A549 (cell line): ENCODE data around the gene STOML2. TPM values are rescaled to one million over a fixed set of nuclear protein-coding genes. Genes with fewer than 3 reads are reported as not detected.

Experiments used
- ATAC-seq, 2 experiments: fragments of 200-7000 bp in 1 of 2; fragments of >200 bp in 1 of 2; cut with Nextera tagmentation in 1 of 2; cut with Tn5 transposase in 1 of 2; 3 replicates each; pipeline versions ENCODE4 v1.8.0 to v1.9.1; 2018 to 2020; ENCODE audit warnings: mild to moderate bottlenecking in 1 of 2, moderate library complexity in 1 of 2
- CTCF ChIA-PET: fragments of 300-600 bp; sonication (Branson Sonifier 250); formaldehyde crosslinking; extraction: SDS; loops from one replicate; lab custom pipeline; 2021; ENCODE audit warnings: antibody characterized with exemption, inconsistent platforms; lab: Yijun Ruan, JAX
- POLR2A ChIA-PET: fragments of 350-600 bp; formaldehyde crosslinking; extraction: SDS; loops from one replicate; lab custom pipeline; 2021; ENCODE audit warnings: antibody characterized with exemption, inconsistent platforms; lab: Yijun Ruan, JAX
- DNase-seq, 2 experiments: peaks; one replicate each; pipeline versions ENCODE4 v3.0.0 to v3.0.0-alpha.2; 2011 to 2016; ENCODE audit warnings: low read depth in 1 of 2, low spot score in 1 of 2
- FAIRE-seq: peaks from 2 replicates; lab custom pipeline; 2011; peaks lifted over from hg19 to GRCh38; lab: Jason Lieb, UNC
- H3K27ac ChIP-seq, 2 experiments: fragments of >200 bp; sonication (Bioruptor Twin); formaldehyde crosslinking; 3 replicates each; pipeline ENCODE4 v1.5.1; 2016 to 2017
- H3K4me1 ChIP-seq: fragments of >200 bp; sonication (Bioruptor Twin); formaldehyde crosslinking; 3 replicates; pipeline ENCODE4 v1.6.1; 2016
- H3K4me2 ChIP-seq: fragments of >200 bp; sonication (Bioruptor Twin); formaldehyde crosslinking; 3 replicates; pipeline ENCODE4 v1.6.1; 2016
- H3K4me3 ChIP-seq: fragments of >200 bp; sonication (Bioruptor Twin); formaldehyde crosslinking; 3 replicates; pipeline ENCODE4 v1.5.1; 2016
- H3K9me3 ChIP-seq: fragments of >200 bp; sonication (Bioruptor Twin); formaldehyde crosslinking; 3 replicates; pipeline ENCODE4 v1.6.1; 2016
- CEBPB ChIP-seq, 2 experiments: fragments of >200 bp in 1 of 2; sonication (Bioruptor Twin) in 1 of 2; formaldehyde crosslinking in 1 of 2; IDR thresholded peaks; 2 replicates each; pipeline ENCODE4 v1.6.1; 2012 to 2016
- EHF ChIP-seq: fragments of 250-450 bp; sonication (Bioruptor Pico); IDR thresholded peaks from 2 replicates; pipeline ENCODE4 v1.5.0; 2020; ENCODE audit warnings: mild to moderate bottlenecking
- ELK1 ChIP-seq: fragments of 150-350 bp; IDR thresholded peaks from 2 replicates; pipeline ENCODE4 v1.6.1; 2014; ENCODE audit warnings: low read depth, mild to moderate bottlenecking, low read length
- FOSB ChIP-seq: fragments of 250-450 bp; sonication (Bioruptor Pico); IDR thresholded peaks from 2 replicates; pipeline ENCODE4 v1.5.0; 2020; ENCODE audit warnings: mild to moderate bottlenecking, moderate library complexity
- FOSL2 ChIP-seq, 2 experiments: fragments of 450-650 bp in 1 of 2; fragments of >200 bp in 1 of 2; sonication (Bioruptor Twin) in 1 of 2; formaldehyde crosslinking; IDR thresholded peaks; 2 replicates each; pipeline versions ENCODE4 v1.5.0 to v1.6.1; 2016 to 2020; ENCODE audit warnings: mild to moderate bottlenecking in 1 of 2, moderate library complexity in 1 of 2
- GATA3 ChIP-seq: IDR thresholded peaks from 2 replicates; pipeline ENCODE4 v1.6.1; 2012; ENCODE audit warnings: borderline replicate concordance
- HEYL ChIP-seq: fragments of 250-450 bp; sonication (Bioruptor Pico); IDR thresholded peaks from 2 replicates; pipeline ENCODE4 v1.8.0; 2021; ENCODE audit warnings: mild to moderate bottlenecking, moderate library complexity
- HOXA7 ChIP-seq: fragments of 250-450 bp; sonication (Bioruptor Pico); IDR thresholded peaks from 2 replicates; pipeline ENCODE4 v1.5.0; 2020; ENCODE audit warnings: mild to moderate bottlenecking, moderate library complexity
- KDM5A ChIP-seq: fragments of 200-600 bp; sonication (generic); IDR thresholded peaks from 2 replicates; pipeline ENCODE4 v1.6.1; 2016; ENCODE audit warnings: antibody characterized with exemption, mild to moderate bottlenecking
- MAFK ChIP-seq: fragments of 450-650 bp; IDR thresholded peaks from 2 replicates; pipeline ENCODE4 v1.6.1; 2014; ENCODE audit not compliant: partially characterized antibody
- MAX ChIP-seq: IDR thresholded peaks from 2 replicates; pipeline ENCODE4 v1.6.1; 2012
- MYC ChIP-seq: IDR thresholded peaks from 2 replicates; pipeline ENCODE4 v1.6.1; 2012; ENCODE audit warnings: mild to moderate bottlenecking, inconsistent platforms, low read length, improper control_type of control experiment, borderline replicate concordance
- NFE2L2 ChIP-seq: fragments of 150-350 bp; conservative IDR thresholded peaks from 2 replicates; pipeline ENCODE4 v1.6.1; 2014; ENCODE audit warnings: low read length
- PHF8 ChIP-seq: fragments of 200-600 bp; sonication (generic); IDR thresholded peaks from 2 replicates; pipeline ENCODE4 v1.6.1; 2016; ENCODE audit warnings: low read depth, mild to moderate bottlenecking, antibody characterized with exemption, moderate library complexity, borderline replicate concordance
- POLR2AphosphoS2 ChIP-seq: conservative IDR thresholded peaks from 2 replicates; pipeline ENCODE4 v1.6.1; 2012; ENCODE audit warnings: low read length, improper control_type of control experiment, inconsistent platforms
- TP53 ChIP-seq: fragments of 250-450 bp; sonication (Bioruptor Pico); IDR thresholded peaks from 2 replicates; pipeline ENCODE4 v1.5.0; 2021; ENCODE audit warnings: mild to moderate bottlenecking, moderate library complexity
- ZC3H11A ChIP-seq: fragments of 450-650 bp; IDR thresholded peaks from 2 replicates; pipeline ENCODE4 v1.6.1; 2014; ENCODE audit warnings: antibody characterized with exemption, mild to moderate bottlenecking
- WGBS: methylation state at CpG from one replicate; pipeline ENCODE4 v1.1.6; 2017; ENCODE audit errors: missing lambda C conversion rate; 5-methylcytosine and 5-hydroxymethylcytosine counted together
- polyA plus RNA-seq, 4 experiments: library from polyadenylated mRNA; depleted of rRNA in 3 of 4; stranded (reverse); fragments of >200 nt; fragmentation: RNase III in 1 of 4; extraction: RNeasy Plus Mini Kit Qiagen cat#74134 plus additional on column Dnase treatment in 1 of 4; gene quantifications; 2 replicates in 3 of 4; 3 replicates in 1 of 4; pipeline ENCODE4 v1.2.3, GENCODE V29; 2011 to 2017
- TF ChIP-seq, protein P1 (sequence below): fragments of >200 bp; sonication (Bioruptor Twin); formaldehyde crosslinking; IDR thresholded peaks from 3 replicates; pipeline ENCODE4 v1.5.1; 2016
- TF ChIP-seq, protein P2 (sequence below): fragments of 250-450 bp; sonication (Bioruptor Pico); IDR thresholded peaks from 2 replicates; pipeline ENCODE4 v1.5.0; 2020; ENCODE audit warnings: low read depth, mild to moderate bottlenecking, moderate library complexity
- TF ChIP-seq, protein P3 (sequence below): IDR thresholded peaks from 2 replicates; pipeline ENCODE4 v1.6.1; 2012
- TF ChIP-seq, protein P4 (sequence below): fragments of 250-450 bp; sonication (Bioruptor Pico); IDR thresholded peaks from 2 replicates; pipeline ENCODE4 v1.5.0; 2021; ENCODE audit warnings: mild to moderate bottlenecking, moderate library complexity, borderline replicate concordance

The STOML2 gene
- polyA plus RNA-seq, 2 of the 4 experiments (the other 2 are of a cell fraction) = 189 to 196 TPM

- peak; percentile 81 to 87 for ATAC-seq
- peak overlapping the region; percentile 83 for H3K4me2 ChIP-seq
- FAIRE-seq = no peak
- peak; percentile 77 to 92 for DNase-seq
- peaks cover 28% of the 10 kb centered on the region for H3K4me1 ChIP-seq
- H3K9me3 ChIP-seq = no peaks in the 10 kb centered on the region
- WGBS = 0% methylated on average over 13 of the region's 79 CpGs
- peak overlapping the region; percentile 92 for H3K4me3 ChIP-seq
- peak overlapping the region; percentile 97 to 98 for H3K27ac ChIP-seq
- POLR2A ChIA-PET = interaction anchor here (0.7 to 3.2 kb wide), 26 partner anchors 8 to 533 kb away, joined by 3 to 47 read pairs (median 6); partner anchors contain the start of genes ATOSB, DNAJB5, FANCG and PIGO
- CTCF ChIA-PET = interaction anchor here (1.1 to 3.8 kb wide), 13 partner anchors 8 to 172 kb away, joined by 3 to 27 read pairs (median 5); partner anchors contain the start of genes ATOSB, FANCG and PIGO
- peak; percentile 79; the same call in 1 of the 2 replicates for TF ChIP-seq MYC
- TF ChIP-seq CEBPB (IDR thresholded peaks at IDR 0.05) = no peak
- peak; percentile 92 for TF ChIP-seq MAFK
- TF ChIP-seq TP53 (CRISPR knock-in tag) = 0 out of 2 replicates have a peak, but pooled peaks have one; percentile 13
- TF ChIP-seq HOXA7 = 0 out of 2 replicates have a peak, but pooled peaks have one; percentile 45
- TF ChIP-seq, protein P1, sequence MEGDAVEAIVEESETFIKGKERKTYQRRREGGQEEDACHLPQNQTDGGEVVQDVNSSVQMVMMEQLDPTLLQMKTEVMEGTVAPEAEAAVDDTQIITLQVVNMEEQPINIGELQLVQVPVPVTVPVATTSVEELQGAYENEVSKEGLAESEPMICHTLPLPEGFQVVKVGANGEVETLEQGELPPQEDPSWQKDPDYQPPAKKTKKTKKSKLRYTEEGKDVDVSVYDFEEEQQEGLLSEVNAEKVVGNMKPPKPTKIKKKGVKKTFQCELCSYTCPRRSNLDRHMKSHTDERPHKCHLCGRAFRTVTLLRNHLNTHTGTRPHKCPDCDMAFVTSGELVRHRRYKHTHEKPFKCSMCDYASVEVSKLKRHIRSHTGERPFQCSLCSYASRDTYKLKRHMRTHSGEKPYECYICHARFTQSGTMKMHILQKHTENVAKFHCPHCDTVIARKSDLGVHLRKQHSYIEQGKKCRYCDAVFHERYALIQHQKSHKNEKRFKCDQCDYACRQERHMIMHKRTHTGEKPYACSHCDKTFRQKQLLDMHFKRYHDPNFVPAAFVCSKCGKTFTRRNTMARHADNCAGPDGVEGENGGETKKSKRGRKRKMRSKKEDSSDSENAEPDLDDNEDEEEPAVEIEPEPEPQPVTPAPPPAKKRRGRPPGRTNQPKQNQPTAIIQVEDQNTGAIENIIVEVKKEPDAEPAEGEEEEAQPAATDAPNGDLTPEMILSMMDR = peak; percentile 59
- TF ChIP-seq, protein P2, sequence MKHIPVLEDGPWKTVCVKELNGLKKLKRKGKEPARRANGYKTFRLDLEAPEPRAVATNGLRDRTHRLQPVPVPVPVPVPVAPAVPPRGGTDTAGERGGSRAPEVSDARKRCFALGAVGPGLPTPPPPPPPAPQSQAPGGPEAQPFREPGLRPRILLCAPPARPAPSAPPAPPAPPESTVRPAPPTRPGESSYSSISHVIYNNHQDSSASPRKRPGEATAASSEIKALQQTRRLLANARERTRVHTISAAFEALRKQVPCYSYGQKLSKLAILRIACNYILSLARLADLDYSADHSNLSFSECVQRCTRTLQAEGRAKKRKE = 0 out of 2 replicates have a peak, but pooled peaks have one; percentile 29
- no peak for TF ChIP-seq FOSB (CRISPR knock-in tag)
- no peak for TF ChIP-seq ELK1
- no peak for TF ChIP-seq POLR2AphosphoS2
- no peak for TF ChIP-seq GATA3
- no peak for TF ChIP-seq FOSL2 (IDR thresholded peaks at IDR 0.05)
- TF ChIP-seq FOSL2 (CRISPR knock-in tag; IDR thresholded peaks at IDR 0.05) = peak; percentile 31
- peak; percentile 82 for TF ChIP-seq PHF8
- 0 out of 2 replicates have a peak, but pooled peaks have one; percentile 42 for TF ChIP-seq EHF (CRISPR knock-in tag)
- no peak for TF ChIP-seq ZC3H11A
- TF ChIP-seq MAX = peak; percentile 61; the same call in 1 of the 2 replicates
- TF ChIP-seq, protein P3, sequence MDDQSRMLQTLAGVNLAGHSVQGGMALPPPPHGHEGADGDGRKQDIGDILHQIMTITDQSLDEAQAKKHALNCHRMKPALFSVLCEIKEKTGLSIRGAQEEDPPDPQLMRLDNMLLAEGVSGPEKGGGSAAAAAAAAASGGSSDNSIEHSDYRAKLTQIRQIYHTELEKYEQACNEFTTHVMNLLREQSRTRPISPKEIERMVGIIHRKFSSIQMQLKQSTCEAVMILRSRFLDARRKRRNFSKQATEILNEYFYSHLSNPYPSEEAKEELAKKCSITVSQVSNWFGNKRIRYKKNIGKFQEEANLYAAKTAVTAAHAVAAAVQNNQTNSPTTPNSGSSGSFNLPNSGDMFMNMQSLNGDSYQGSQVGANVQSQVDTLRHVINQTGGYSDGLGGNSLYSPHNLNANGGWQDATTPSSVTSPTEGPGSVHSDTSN = no peak
- TF ChIP-seq KDM5A = no peak
- TF ChIP-seq, protein P4, sequence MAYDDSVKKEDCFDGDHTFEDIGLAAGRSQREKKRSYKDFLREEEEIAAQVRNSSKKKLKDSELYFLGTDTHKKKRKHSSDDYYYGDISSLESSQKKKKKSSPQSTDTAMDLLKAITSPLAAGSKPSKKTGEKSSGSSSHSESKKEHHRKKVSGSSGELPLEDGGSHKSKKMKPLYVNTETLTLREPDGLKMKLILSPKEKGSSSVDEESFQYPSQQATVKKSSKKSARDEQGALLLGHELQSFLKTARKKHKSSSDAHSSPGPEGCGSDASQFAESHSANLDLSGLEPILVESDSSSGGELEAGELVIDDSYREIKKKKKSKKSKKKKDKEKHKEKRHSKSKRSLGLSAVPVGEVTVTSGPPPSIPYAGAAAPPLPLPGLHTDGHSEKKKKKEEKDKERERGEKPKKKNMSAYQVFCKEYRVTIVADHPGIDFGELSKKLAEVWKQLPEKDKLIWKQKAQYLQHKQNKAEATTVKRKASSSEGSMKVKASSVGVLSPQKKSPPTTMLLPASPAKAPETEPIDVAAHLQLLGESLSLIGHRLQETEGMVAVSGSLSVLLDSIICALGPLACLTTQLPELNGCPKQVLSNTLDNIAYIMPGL = 0 out of 2 replicates have a peak, but pooled peaks have one; percentile 44
- peak; percentile 60 for TF ChIP-seq NFE2L2
- no peak for TF ChIP-seq HEYL
- TF ChIP-seq, all 56 proteins: peak for 12
Observed at GRCh38 chr9:35071814-35072460, 31.0 kb downstream of the STOML2 start.
